K562 (cell line): ENCODE data around the gene TEX47.

Experiments used
- ELF4 ChIP-seq: fragments of 450-650 bp; formaldehyde crosslinking; IDR thresholded peaks from 2 replicates; pipeline ENCODE4 v1.4.0; 2022; ENCODE audit warnings: missing genetic modification characterization
- ETV6 ChIP-seq, 3 experiments: fragments of 150-350 bp in 1 of 3; sonication (generic) in 1 of 3; formaldehyde crosslinking in 1 of 3; IDR thresholded peaks; 2 replicates each; pipeline versions ENCODE4 v1.6.1 to v1.8.0; 2014 to 2022; ENCODE audit warnings: borderline replicate concordance in 2 of 3, low read depth in 2 of 3, antibody characterized with exemption in 1 of 3, low read length in 1 of 3, mild to moderate bottlenecking in 1 of 3, missing genetic modification reagents in 1 of 3
- GATA2 ChIP-seq: sonication (generic); formaldehyde crosslinking; IDR thresholded peaks from 2 replicates; pipeline ENCODE4 v1.4.0; 2020; ENCODE audit warnings: mild to moderate bottlenecking, missing genetic modification reagents
- HDAC2 ChIP-seq: fragments of 450-650 bp; IDR thresholded peaks from 2 replicates; pipeline ENCODE4 v1.6.1; 2016; ENCODE audit warnings: mild to moderate bottlenecking
- JUN ChIP-seq, 2 experiments: sonication (generic) in 1 of 2; formaldehyde crosslinking in 1 of 2; IDR thresholded peaks; 2 replicates each; pipeline versions ENCODE4 v1.6.1 to v1.8.0; 2012 to 2022; ENCODE audit warnings: borderline replicate concordance in 2 of 2, mild to moderate bottlenecking in 2 of 2, improper control_type of control experiment in 1 of 2, low read depth in 1 of 2, low read length in 1 of 2, missing genetic modification reagents in 1 of 2
- MLLT1 ChIP-seq, 2 experiments: fragments of 450-650 bp; IDR thresholded peaks; 2 replicates each; pipeline ENCODE4 v1.6.1; 2016
- PPARD ChIP-seq: fragments of 250-450 bp; sonication (Bioruptor Pico); IDR thresholded peaks from 2 replicates; pipeline ENCODE4 v1.8.0; 2022; ENCODE audit warnings: inconsistent platforms, mild to moderate bottlenecking, moderate library complexity
- RNF2 ChIP-seq: sonication (generic); IDR thresholded peaks from 2 replicates; pipeline ENCODE4 v1.6.1; 2016

- TF ChIP-seq GATA2 (CRISPR knock-in tag) (no peak), MLLT1 (IDR thresholded peaks at IDR 0.05) (no peak), RNF2 (no peak), JUN (IDR thresholded peaks at IDR 0.05; ENCODE audit: borderline replicate concordance, low read depth, low read length) (no peak), JUN (CRISPR knock-in tag; IDR thresholded peaks at IDR 0.05; ENCODE audit: borderline replicate concordance) (no peak), ETV6 (IDR thresholded peaks at IDR 0.05; ENCODE audit: borderline replicate concordance in 1 of 2, low read depth in 2 of 2, low read length in 1 of 2) (no peak), ETV6 (CRISPR knock-in tag; IDR thresholded peaks at IDR 0.05; ENCODE audit: borderline replicate concordance) (no peak), ELF4 (no peak), PPARD (no peak), HDAC2 (no peak)
Observed at GRCh38 chr7:88845091-88845490, 49.6 kb upstream of the TEX47 start.
